C4-2B (cell line): Measurements from ENCODE around the gene SLC6A6.
A peak's percentile ranks its signal among the peaks of the same experiment; 100 is the strongest.

Experiments used
- H3K27ac ChIP-seq: fragments of 450-650 bp; 2 replicates; pipeline ENCODE4 v1.5.1; 2017
- CTCF ChIP-seq: fragments of 450-650 bp; conservative IDR thresholded peaks from 2 replicates; pipeline ENCODE4 v1.5.1; 2017; ENCODE audit warnings: mild to moderate bottlenecking
- ZFX ChIP-seq: fragments of 450-650 bp; IDR thresholded peaks from 2 replicates; pipeline ENCODE4 v1.6.1; 2017

The SLC6A6 gene

DNA sequence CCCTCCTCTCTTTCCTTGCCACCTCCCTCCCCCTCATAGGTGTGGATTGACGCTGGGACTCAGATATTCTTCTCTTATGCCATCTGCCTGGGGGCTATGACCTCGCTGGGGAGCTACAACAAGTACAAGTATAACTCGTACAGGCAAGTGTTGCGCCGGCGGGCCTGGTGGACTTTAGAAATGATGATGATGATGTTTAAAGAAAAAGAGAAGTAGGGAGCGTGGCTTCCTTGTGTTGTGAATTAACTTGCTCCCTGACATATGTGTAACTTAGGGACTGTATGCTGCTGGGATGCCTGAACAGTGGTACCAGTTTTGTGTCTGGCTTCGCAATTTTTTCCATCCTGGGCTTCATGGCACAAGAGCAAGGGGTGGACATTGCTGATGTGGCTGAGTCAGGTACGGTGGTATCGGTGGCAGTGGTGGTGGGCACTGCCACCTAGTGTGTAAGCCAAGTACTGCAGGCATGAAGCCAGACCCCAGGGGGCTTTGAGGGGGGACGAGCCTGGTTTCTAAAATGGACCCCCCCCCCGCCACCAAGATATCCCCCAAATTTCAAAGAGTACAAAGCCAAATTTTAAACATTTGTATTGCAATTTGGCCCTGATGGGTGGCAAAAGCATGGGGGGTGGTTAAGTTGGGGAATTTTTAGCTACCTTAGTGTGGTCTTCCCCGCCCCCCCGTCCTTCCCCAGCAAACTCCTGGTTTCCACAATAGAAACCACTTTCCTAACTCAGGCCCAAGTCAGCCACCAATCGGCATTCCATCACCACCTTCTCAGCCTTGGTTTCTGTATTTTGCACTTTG, 65.6 kb downstream of the SLC6A6 start:
- no peak overlapping the region for H3K27ac ChIP-seq
- peak; percentile 89 for TF ChIP-seq CTCF
- TF ChIP-seq ZFX, result no peak

- TF ChIP-seq CTCF (no peak), ZFX (no peak)
- H3K27ac ChIP-seq, result no peak overlapping the region
Observed at GRCh38 chr3:14468621-14468981, 66.2 kb downstream of the SLC6A6 start.

GRCh38 chr3:14470461-14470860, 68.1 kb downstream of the SLC6A6 start:
- TF ChIP-seq CTCF (no peak), ZFX (no peak)
- no peak overlapping the region for H3K27ac ChIP-seq

DNA sequence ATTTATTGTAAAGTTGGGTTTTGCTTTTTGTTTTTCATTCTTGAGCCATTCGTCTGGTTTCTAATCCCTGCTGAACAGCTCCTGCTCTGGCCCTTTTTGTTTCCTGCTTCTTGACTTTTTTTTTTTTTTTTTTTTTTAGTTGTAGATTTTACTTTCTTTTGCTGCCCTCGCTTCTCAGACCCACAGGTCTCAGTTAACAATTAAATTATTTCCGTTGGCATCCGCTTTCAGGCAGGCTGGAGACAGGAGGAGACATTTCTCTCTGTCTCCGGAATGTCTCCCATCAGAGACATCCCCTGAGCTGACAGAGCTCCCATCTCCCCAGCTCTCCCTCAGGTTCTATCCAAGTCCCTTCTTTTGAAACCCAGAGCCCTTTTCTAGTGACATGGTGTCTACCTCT, 68.6 kb downstream of the SLC6A6 start:
- H3K27ac ChIP-seq, result no peak overlapping the region
- TF ChIP-seq CTCF, result no peak
- no peak for TF ChIP-seq ZFX

DNA sequence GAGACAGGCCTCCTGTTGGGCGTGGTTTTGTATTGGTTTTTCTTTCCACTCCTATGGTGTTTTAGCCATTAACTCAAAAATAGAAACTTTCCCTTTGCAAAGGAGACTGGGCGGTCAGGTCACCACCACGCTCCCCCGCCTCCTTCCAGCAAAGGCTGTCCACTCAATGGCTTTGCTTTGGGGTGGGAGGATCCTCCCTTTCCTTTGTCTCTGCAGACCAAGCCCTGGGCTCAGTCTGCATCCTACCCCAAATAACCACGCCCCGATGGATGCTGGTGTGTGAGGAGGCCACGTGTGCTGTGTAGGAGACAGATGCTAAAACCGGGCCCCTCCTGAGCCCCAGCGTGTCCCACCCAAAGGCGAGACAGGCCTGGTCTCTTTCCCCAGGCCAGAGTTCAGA, 69.3 kb downstream of the SLC6A6 start:
- H3K27ac ChIP-seq, result no peak overlapping the region
- TF ChIP-seq ZFX (no peak), CTCF (no peak)

GRCh38 chr3:14472471-14473351, 70.3 kb downstream of the SLC6A6 start:
- TF ChIP-seq ZFX (no peak), CTCF (no peak)
- H3K27ac ChIP-seq, result no peak overlapping the region

DNA sequence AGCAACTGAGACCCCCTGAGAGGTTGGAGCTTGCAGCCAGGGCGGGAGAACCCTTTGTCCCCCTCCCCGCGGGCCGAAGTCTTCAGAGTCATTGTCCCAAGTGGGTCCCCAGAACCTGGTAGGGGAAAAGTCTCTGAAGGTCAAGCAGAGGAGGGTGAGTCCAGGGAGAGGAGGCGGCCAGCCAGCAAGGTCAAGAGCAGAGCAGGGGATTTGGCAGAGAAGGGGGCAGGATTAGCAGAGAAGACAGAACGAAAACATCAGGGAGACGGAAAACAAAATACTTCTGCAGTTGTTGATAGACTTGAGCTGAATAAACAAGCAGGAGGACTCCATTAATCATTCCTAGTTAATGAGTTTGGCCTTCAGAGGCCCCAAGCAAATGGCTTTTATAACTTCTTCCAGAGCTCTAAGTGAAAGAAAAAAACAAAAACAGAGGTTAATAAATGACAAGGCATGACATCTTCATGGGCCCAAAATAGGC, 71.0 kb downstream of the SLC6A6 start:
- no peak overlapping the region for H3K27ac ChIP-seq
- TF ChIP-seq CTCF, result no peak
